GM10248 (cell line): ENCODE measurements around the gene LASP1.

Source experiments
- CTCF ChIA-PET: fragments of 300-600 bp; sonication (Branson Sonifier 250); formaldehyde crosslinking; extraction: SDS; loops from one replicate; lab custom pipeline; 2021; ENCODE audit warnings: antibody characterized with exemption; lab: Yijun Ruan, JAX
- POLR2A ChIA-PET: fragments of 350-650 bp; sonication (Branson Sonifier 250); formaldehyde crosslinking; extraction: SDS; loops from one replicate; lab custom pipeline; 2020; ENCODE audit warnings: antibody characterized with exemption; lab: Yijun Ruan, JAX
- DNase-seq: peaks from one replicate; pipeline ENCODE4 v3.0.0; 2012; ENCODE audit errors: extremely low spot score
- TF ChIP-seq, protein P1 (sequence below): IDR thresholded peaks from 2 replicates; pipeline ENCODE4 v1.5.1; 2012; ENCODE audit warnings: mild to moderate bottlenecking, low read depth; ENCODE audit errors: extremely low read depth, missing control alignments, control extremely low read depth

Gene LASP1

DNA sequence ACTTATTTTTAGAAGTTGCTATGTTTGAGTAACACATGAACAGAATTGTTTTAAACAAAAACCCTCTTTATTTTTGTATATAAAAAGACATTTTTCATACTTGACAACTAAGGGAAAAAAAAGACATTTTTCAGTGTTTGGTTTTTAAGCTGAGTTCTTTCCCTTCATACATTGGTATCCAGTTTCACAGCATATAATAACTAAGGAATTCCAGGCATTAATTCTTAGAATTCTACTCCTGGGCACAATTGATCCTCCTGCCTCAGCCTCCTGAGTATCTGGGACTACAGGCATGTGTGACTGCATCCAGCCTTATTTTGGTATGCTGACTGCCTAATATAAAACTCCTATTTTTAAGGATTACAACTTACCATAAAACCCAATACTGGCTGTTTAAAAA, 88.9 kb downstream of the LASP1 start:
- CTCF ChIA-PET = no interaction called here

DNA sequence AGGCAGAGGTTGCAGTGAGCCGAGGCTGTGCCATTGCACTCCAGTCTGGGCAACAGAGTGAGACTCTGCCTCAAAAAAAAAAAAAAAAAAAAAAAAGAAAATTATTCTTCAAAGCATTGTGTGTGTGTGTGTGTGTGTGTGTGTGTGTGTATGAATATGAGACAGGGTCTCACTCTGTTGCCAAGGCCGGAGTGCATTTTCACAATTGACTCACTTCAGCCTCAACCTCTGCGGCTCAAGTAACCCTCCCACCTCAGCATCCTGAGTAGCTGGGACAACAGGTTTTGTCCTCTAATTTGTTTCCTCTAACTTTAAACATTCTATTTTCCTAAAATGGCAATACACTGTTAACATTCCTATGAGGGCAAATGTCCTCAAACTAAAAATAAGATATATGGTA, 89.7 kb downstream of the LASP1 start:
- no peak for DNase-seq
- POLR2A ChIA-PET = no interaction called here
- TF ChIP-seq, protein P1, sequence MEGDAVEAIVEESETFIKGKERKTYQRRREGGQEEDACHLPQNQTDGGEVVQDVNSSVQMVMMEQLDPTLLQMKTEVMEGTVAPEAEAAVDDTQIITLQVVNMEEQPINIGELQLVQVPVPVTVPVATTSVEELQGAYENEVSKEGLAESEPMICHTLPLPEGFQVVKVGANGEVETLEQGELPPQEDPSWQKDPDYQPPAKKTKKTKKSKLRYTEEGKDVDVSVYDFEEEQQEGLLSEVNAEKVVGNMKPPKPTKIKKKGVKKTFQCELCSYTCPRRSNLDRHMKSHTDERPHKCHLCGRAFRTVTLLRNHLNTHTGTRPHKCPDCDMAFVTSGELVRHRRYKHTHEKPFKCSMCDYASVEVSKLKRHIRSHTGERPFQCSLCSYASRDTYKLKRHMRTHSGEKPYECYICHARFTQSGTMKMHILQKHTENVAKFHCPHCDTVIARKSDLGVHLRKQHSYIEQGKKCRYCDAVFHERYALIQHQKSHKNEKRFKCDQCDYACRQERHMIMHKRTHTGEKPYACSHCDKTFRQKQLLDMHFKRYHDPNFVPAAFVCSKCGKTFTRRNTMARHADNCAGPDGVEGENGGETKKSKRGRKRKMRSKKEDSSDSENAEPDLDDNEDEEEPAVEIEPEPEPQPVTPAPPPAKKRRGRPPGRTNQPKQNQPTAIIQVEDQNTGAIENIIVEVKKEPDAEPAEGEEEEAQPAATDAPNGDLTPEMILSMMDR = no peak
- CTCF ChIA-PET = no interaction called here

More for the DNA sequence above, 88.9 kb downstream of the LASP1 start:
- POLR2A ChIA-PET = interaction anchor here (0.6 kb wide), 1 partner anchor 245 kb away, joined by 5 read pairs; no protein-coding TSS in a partner anchor
- TF ChIP-seq, protein P1 = no peak
- no peak for DNase-seq

DNA sequence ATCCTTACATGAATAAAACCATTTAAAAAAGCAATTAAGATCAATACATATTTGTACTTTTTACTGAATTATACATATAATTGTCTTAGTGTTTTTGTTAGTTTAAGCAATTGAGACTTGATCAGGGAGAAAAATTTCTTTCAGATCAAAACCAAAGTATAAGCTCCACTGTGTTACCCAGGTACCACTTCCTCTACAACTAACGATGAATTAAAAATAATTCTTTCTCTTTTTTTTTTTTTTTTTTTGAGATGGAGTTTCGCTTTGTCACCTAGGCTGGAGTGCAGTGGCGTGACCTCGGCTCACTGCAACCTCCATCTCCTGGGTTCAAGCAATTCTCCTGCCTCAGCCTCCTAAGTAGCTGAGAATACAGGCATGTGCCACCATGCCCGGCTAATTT, 90.5 kb downstream of the LASP1 start:
- ChIA-PET POLR2A (no interaction called here), CTCF (interaction anchor here (1.4 kb wide), 1 partner anchor 193 kb away, joined by 3 read pairs; no protein-coding TSS in a partner anchor)
- DNase-seq = no peak
- TF ChIP-seq, protein P1 = no peak

DNA sequence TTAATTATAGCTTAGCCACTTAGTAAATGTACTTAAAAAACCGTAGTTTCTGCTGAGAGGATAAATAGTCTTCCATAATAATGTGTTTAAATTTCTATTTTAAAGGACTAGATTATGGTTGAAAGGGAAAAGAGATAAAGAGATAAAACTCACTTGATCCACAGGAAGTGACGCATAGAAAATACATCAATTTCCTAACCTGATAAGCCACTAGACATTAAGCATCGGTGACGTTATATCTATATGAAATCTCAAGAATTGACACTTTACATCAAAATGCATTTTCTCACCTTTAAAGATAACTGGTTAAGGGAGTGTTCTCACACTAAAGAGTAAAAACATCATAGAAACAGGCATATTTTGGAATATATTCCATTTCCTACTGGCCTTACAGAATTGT, 91.6 kb downstream of the LASP1 start:
- TF ChIP-seq, protein P1 = no peak
- POLR2A ChIA-PET = no interaction called here
- DNase-seq = no peak
- CTCF ChIA-PET = interaction anchor here (1.4 kb wide), 1 partner anchor 192 kb away, joined by 3 read pairs; no protein-coding TSS in a partner anchor

DNA sequence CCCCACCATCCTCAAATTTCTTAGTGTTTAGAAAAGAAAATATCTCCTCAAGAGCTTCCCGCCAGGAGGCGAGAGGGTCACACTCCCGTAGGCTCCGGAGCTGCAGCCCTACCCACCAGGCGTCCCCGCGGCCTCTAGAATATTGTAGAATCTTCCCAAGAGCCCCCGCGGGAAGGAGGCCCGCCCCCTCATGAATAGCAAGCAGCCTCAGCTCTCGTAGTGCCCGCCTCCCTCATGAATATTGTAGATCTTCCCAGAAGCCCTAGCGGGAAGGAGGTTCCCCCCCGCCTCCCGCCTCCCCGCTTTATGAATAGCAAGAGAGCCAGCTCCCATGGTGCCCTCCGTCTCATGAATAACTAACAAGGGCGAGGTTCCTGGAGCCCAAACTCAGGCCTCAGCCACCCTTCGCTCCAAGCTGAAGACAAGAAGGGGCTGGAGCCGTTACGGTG, 97.5 kb downstream of the LASP1 start, which contains the start of gene FBXO47:
FBXO47 (minus strand) TSS at position 114 of the 449 bp plus-strand sequence. CDS start 4,378 bp downstream, outside the sequence.
- ChIA-PET CTCF (interaction anchor here (1.2 to 1.5 kb wide), 3 partner anchors 16 to 104 kb away, joined by 3 to 7 read pairs (median 3); partner anchors contain the start of gene LASP1NB), POLR2A (no interaction called here)
- peak; percentile 57 for DNase-seq
- TF ChIP-seq, protein P1 = no peak

DNA sequence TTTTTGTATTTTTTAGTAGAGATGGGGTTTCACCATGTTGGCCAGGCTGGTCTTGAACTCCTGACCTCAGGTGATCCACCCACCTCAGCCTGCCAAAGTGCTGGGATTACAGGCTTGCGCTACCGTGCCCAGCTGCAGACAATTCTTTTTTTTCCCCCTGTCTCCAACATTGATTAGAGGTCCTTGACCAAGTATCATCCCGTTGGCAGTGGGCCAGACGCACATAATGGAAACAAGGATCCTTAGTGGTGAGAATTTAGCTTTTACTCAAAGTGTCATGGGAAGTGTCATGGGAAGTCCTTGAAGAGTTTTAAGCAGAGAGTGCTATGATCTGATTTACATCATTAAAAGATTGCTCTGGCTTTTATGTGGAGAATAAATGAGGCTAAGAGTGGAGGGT, 99.4 kb downstream of the LASP1 start:
- POLR2A ChIA-PET = no interaction called here
- no peak for DNase-seq
- TF ChIP-seq, protein P1 = no peak
- CTCF ChIA-PET = interaction anchor here (2.0 kb wide), 1 partner anchor 14 kb away, joined by 6 read pairs; no protein-coding TSS in a partner anchor
